ENCODE measurements around the gene SPO11. TPM values are rescaled to one million over a fixed set of nuclear protein-coding genes. Genes with fewer than 3 reads are reported as not detected.

SPO11 gene
- total and polyA plus RNA-seq, 2 experiments from 2014 or later = not detected

- no peak for TF ChIP-seq ZNF114 (CRISPR knock-in tag; IDR thresholded peaks at IDR 0.05)
- TF ChIP-seq REST (IDR thresholded peaks at IDR 0.05; ENCODE audit: unreplicated experiment) = no peak
- TF ChIP-seq ETS1 (IDR thresholded peaks at IDR 0.05) = no peak
- TF ChIP-seq NANOG (IDR thresholded peaks at IDR 0.05; ENCODE audit: borderline replicate concordance) = no peak
- no peak for TF ChIP-seq POLR2AphosphoS5 (IDR thresholded peaks at IDR 0.05; ENCODE audit: low read depth)
- no peak for TF ChIP-seq JUNB (IDR thresholded peaks at IDR 0.05; ENCODE audit: unreplicated experiment)
- TF ChIP-seq CTCF (conservative IDR thresholded peaks at IDR 0.05; ENCODE audit: low read depth in 2 of 2) = no peak
- no peak for TF ChIP-seq ZNF331 (CRISPR knock-in tag; IDR thresholded peaks at IDR 0.05; ENCODE audit: low read depth)
These were observed 7.1 kb upstream of the SPO11 start (continued) for GRCh38 chr20:57322476-57322875.

- Mint-ChIP-seq H3K36me3 (ENCODE audit: low read depth) (no peaks in the 10 kb centered on the region; the same call in 2 of the 3 replicates), H3K4me3 (no peak overlapping the region; the same call in 2 of the 3 replicates), H3K9me3 (no peaks in the 10 kb centered on the region), H3K27ac (0 out of 2 replicates have a peak overlapping the region, but pooled peaks have one; percentile 2), H3K27me3 (ENCODE audit: insufficient read depth, low read depth, poor library complexity) (no peaks in the 10 kb centered on the region), H3K4me1 (peaks cover 27% of the 10 kb centered on the region)
- peak overlapping the region; percentile 97 for H2AFZ ChIP-seq
- H3K27ac ChIP-seq (ENCODE audit: low read depth) = peak overlapping the region; percentile 60; the same call in 1 of the 2 replicates
- no peaks in the 10 kb centered on the region for H3K79me2 ChIP-seq (replicated peaks; ENCODE audit: insufficient read depth)
- no peaks in the 10 kb centered on the region for H3K9me2 ChIP-seq (ENCODE audit: insufficient read depth)
- H3K4me3 ChIP-seq = no peak overlapping the region
- H4K20me1 ChIP-seq (replicated peaks; ENCODE audit: insufficient read depth) = no peaks in the 10 kb centered on the region
- DNase-seq (ENCODE audit: low spot score) = peak; percentile 50
- H3K27me3 ChIP-seq (ENCODE audit: insufficient read depth) = no peaks in the 10 kb centered on the region
- H3K4me1 ChIP-seq (ENCODE audit: insufficient read depth) = peaks cover 10% of the 10 kb centered on the region
- H3K36me3 ChIP-seq (ENCODE audit: insufficient read depth) = no peaks in the 10 kb centered on the region
- TF ChIP-seq CTCF (conservative IDR thresholded peaks at IDR 0.05; ENCODE audit: low read depth in 2 of 2) (no peak), STAT1 (IDR thresholded peaks at IDR 0.05; ENCODE audit: unreplicated experiment) (no peak), ZNF114 (CRISPR knock-in tag; IDR thresholded peaks at IDR 0.05) (no peak), JUNB (IDR thresholded peaks at IDR 0.05; ENCODE audit: unreplicated experiment) (no peak), EZH2phosphoT487 (IDR thresholded peaks at IDR 0.05; ENCODE audit: unreplicated experiment) (no peak)
- peaks cover 4% of the 10 kb centered on the region; the same call in 1 of the 2 replicates for H3F3A ChIP-seq (replicated peaks; ENCODE audit: low read depth)
- peak; percentile 94 for ATAC-seq
- 0 out of 2 replicates have a peak overlapping the region, but pooled peaks have one; percentile 51 for H3K4me2 ChIP-seq
These were observed 6.6 kb upstream of the SPO11 start for GRCh38 chr20:57323034-57323433.

Data from GM23338 (cell line).